OCI-LY3 (cell line): ENCODE measurements around the gene GALNS.

ENCODE experiments used
- H2AFZ ChIP-seq: fragments of 200-600, 300-600 bp; shearing (Covaris generic); 2 replicates; pipeline ENCODE4 v1.6.0; 2014; ENCODE audit warnings: antibody characterized with exemption, low read depth, low read length
- H3K27ac ChIP-seq: fragments of 200-600, 300-600 bp; sonication (generic); 2 replicates; pipeline ENCODE4 v1.5.1; 2014; ENCODE audit warnings: mild to moderate bottlenecking, low read length, moderate library complexity, mixed read lengths
- H3K27me3 ChIP-seq: fragments of 200-600, 300-600 bp; sonication (generic); 2 replicates; pipeline ENCODE4 v1.6.1; 2014; ENCODE audit warnings: low read depth, low read length, mixed read lengths
- H3K36me3 ChIP-seq: fragments of 200-600, 300-600 bp; sonication (generic); replicated peaks from 2 replicates; pipeline ENCODE3; 2014; ENCODE audit warnings: low read depth, low read length, mixed read lengths
- H3K4me1 ChIP-seq: fragments of 300-600, 200-600 bp; sonication (generic); 2 replicates; pipeline ENCODE4 v1.6.1; 2014; ENCODE audit warnings: low read length, mixed read lengths
- H3K4me2 ChIP-seq: fragments of 200-600, 300-600 bp; sonication (generic); 2 replicates; pipeline ENCODE4 v1.6.1; 2014; ENCODE audit warnings: low read length, mixed read lengths
- H3K4me3 ChIP-seq: fragments of 300-600, 200-600 bp; sonication (generic); 2 replicates; pipeline ENCODE4 v1.5.1; 2014; ENCODE audit warnings: antibody characterized with exemption, mild to moderate bottlenecking, low read length, moderate library complexity
- H3K79me2 ChIP-seq: fragments of 300-600, 200-600 bp; shearing (Covaris generic); 2 replicates; pipeline ENCODE4 v1.6.1; 2014; ENCODE audit warnings: mild to moderate bottlenecking, low read length, mixed read lengths
- H3K9ac ChIP-seq: fragments of 300-600, 200-600 bp; shearing (Covaris generic); 2 replicates; pipeline ENCODE4 v1.6.0; 2014; ENCODE audit warnings: mild to moderate bottlenecking, low read length, moderate library complexity
- H3K9me3 ChIP-seq: fragments of 200-600, 300-600 bp; shearing (Covaris generic); 2 replicates; pipeline ENCODE4 v1.6.1; 2014; ENCODE audit warnings: low read length, mixed read lengths; ENCODE audit not compliant: insufficient read depth
- H4K20me1 ChIP-seq: fragments of 200-600, 300-600 bp; sonication (generic); 2 replicates; pipeline ENCODE4 v1.6.1; 2016; ENCODE audit warnings: low read length, mixed read lengths; ENCODE audit not compliant: insufficient read depth
- CTCF ChIP-seq: fragments of 200-600, 300-600 bp; sonication (generic); IDR thresholded peaks from 2 replicates; pipeline ENCODE4 v1.5.1; 2014; ENCODE audit warnings: antibody characterized with exemption, low read length, low read depth
- EZH2phosphoT487 ChIP-seq: fragments of 200-600 bp; shearing (Covaris generic); IDR thresholded peaks from 2 replicates; pipeline ENCODE4 v1.6.1; 2018; ENCODE audit warnings: antibody characterized with exemption, mixed run types, low read depth

Gene GALNS

GRCh38 chr16:88817785-88818574 is 38.8 kb downstream of the GALNS start:
- Histone ChIP-seq H3K36me3 (no peaks in the 10 kb centered on the region), H3K79me2 (no peaks in the 10 kb centered on the region), H3K4me1 (no peaks in the 10 kb centered on the region), H3K4me3 (no peak overlapping the region), H4K20me1 (no peaks in the 10 kb centered on the region), H3K27me3 (no peaks in the 10 kb centered on the region), H3K9me3 (no peaks in the 10 kb centered on the region), H3K4me2 (no peak overlapping the region), H3K27ac (no peak overlapping the region), H3K9ac (no peak overlapping the region), H2AFZ (no peak overlapping the region)
- TF ChIP-seq CTCF (no peak), EZH2phosphoT487 (no peak)

GRCh38 chr16:88816736-88817535 is 39.8 kb downstream of the GALNS start:
- Histone ChIP-seq H4K20me1 (no peaks in the 10 kb centered on the region), H3K9me3 (no peaks in the 10 kb centered on the region), H2AFZ (no peak overlapping the region), H3K79me2 (no peaks in the 10 kb centered on the region), H3K4me1 (no peaks in the 10 kb centered on the region), H3K4me3 (no peak overlapping the region), H3K27ac (no peak overlapping the region), H3K9ac (no peak overlapping the region), H3K4me2 (no peak overlapping the region), H3K27me3 (no peaks in the 10 kb centered on the region), H3K36me3 (no peaks in the 10 kb centered on the region)
- TF ChIP-seq CTCF (no peak), EZH2phosphoT487 (no peak)

DNA sequence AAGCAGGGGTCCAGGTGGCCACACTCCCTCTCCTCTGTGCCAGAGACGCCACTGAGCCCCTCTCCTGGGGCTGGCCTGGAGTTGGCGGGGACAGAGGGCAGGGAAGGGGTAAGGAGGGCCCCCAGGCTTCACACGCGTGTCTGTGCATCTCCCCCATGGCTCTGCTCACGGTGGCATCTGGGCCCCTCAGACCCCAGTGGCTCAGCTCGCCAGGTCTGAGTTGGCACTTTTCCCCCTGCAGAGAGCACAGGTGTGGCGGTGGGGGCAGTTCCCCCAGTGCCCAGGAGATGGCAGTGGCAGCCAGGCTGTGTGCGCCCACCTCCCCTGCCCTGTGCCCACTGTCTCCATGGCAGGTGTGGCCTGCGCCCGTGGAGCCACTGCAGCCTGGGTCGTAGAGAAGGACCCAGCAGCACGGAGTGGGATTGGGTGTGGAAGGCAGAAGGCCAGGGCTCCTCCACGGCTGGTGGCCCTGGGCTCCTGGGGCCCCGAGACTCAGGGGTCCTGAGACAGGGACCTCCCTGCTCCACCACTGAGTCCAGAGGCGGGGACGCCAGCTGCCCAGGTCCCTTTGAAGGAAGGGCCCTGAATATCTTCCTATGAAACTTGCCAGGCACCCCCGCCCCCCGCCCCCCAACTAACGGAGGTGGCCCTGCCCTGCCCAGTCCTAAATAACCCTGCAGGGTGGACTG is 40.7 kb downstream of the GALNS start:
- no peak overlapping the region for H2AFZ ChIP-seq
- H3K4me3 ChIP-seq: no peak overlapping the region

More for the DNA sequence above, 40.7 kb downstream of the GALNS start:
- H3K27ac ChIP-seq: no peak overlapping the region
- peaks cover 5% of the 10 kb centered on the region for H3K79me2 ChIP-seq
- H3K4me1 ChIP-seq: no peaks in the 10 kb centered on the region
- H3K4me2 ChIP-seq: no peak overlapping the region
- no peaks in the 10 kb centered on the region for H3K36me3 ChIP-seq
- H4K20me1 ChIP-seq: no peaks in the 10 kb centered on the region
- TF ChIP-seq EZH2phosphoT487 (no peak), CTCF (peak; percentile 80)
- H3K9ac ChIP-seq: no peak overlapping the region
- no peaks in the 10 kb centered on the region for H3K27me3 ChIP-seq
- H3K9me3 ChIP-seq: no peaks in the 10 kb centered on the region
